ENCODE data around the gene CACNA1A. TPM values are rescaled to one million over a fixed set of nuclear protein-coding genes. Genes with fewer than 3 reads are reported as not detected.
A peak's percentile ranks its signal among the peaks of the same experiment; 100 is the strongest.

Gene CACNA1A
- total RNA-seq, 1 experiment from 2014 or later, result not detected

- Mint-ChIP-seq H3K27ac (ENCODE audit: low read depth, unreplicated experiment) (no peak overlapping the region), H3K27me3 (ENCODE audit: insufficient read depth, unreplicated experiment) (no peaks in the 10 kb centered on the region), H3K4me3 (ENCODE audit: unreplicated experiment) (no peak overlapping the region), H3K4me1 (ENCODE audit: insufficient read depth, unreplicated experiment) (peaks cover 12% of the 10 kb centered on the region), H3K36me3 (ENCODE audit: insufficient read depth, unreplicated experiment) (no peaks in the 10 kb centered on the region), H3K9me3 (ENCODE audit: unreplicated experiment) (no peaks in the 10 kb centered on the region)
- no TSS peak for BruUV-seq (replicated peaks)
- ChIA-PET POLR2A (interaction anchor here (0.6 kb wide), 1 partner anchor 1776 kb away, joined by 4 read pairs; no protein-coding TSS in a partner anchor), CTCF (no interaction called here)
- intact Hi-C loops (cut with micrococcal nuclease), result no loop called here
- no peak for TF ChIP-seq CTCF (IDR thresholded peaks at IDR 0.05; ENCODE audit: unreplicated experiment)
- no peak for DNase-seq (ENCODE audit: unreplicated experiment)
These were observed 106.0 kb downstream of the CACNA1A start for GRCh38 chr19:13400296-13400695.

- Mint-ChIP-seq H3K4me1 (ENCODE audit: insufficient read depth, unreplicated experiment) (peaks cover 12% of the 10 kb centered on the region), H3K4me3 (ENCODE audit: unreplicated experiment) (no peak overlapping the region), H3K36me3 (ENCODE audit: insufficient read depth, unreplicated experiment) (no peaks in the 10 kb centered on the region), H3K27me3 (ENCODE audit: insufficient read depth, unreplicated experiment) (no peaks in the 10 kb centered on the region), H3K27ac (ENCODE audit: low read depth, unreplicated experiment) (peak overlapping the region; percentile 11), H3K9me3 (ENCODE audit: unreplicated experiment) (no peaks in the 10 kb centered on the region)
- ChIA-PET CTCF (no interaction called here), POLR2A (no interaction called here)
- TF ChIP-seq CTCF (IDR thresholded peaks at IDR 0.05; ENCODE audit: unreplicated experiment), result no peak
- no peak for DNase-seq (ENCODE audit: unreplicated experiment)
- BruUV-seq (replicated peaks), result no TSS peak
- intact Hi-C loops (cut with micrococcal nuclease), result no loop called here
These were observed 106.5 kb downstream of the CACNA1A start for GRCh38 chr19:13399746-13400145.

- no peaks in the 10 kb centered on the region for H3K9me3 Mint-ChIP-seq (ENCODE audit: unreplicated experiment)
- ChIA-PET CTCF (interaction anchor here (0.5 to 1.2 kb wide), 5 partner anchors 30 to 439 kb away, joined by 3 to 6 read pairs (median 3); no protein-coding TSS in a partner anchor), POLR2A (interaction anchor here (1.2 to 1.5 kb wide), 2 partner anchors 9 to 12 kb away, joined by 3 to 4 read pairs; no protein-coding TSS in a partner anchor)
- no TSS peak for BruUV-seq (replicated peaks)
- peak; percentile 92 for DNase-seq (ENCODE audit: unreplicated experiment)
- no peaks in the 10 kb centered on the region for H3K27me3 Mint-ChIP-seq (ENCODE audit: insufficient read depth, unreplicated experiment)
- intact Hi-C loops (cut with micrococcal nuclease), result no loop called here
- peak overlapping the region; percentile 11 for H3K27ac Mint-ChIP-seq (ENCODE audit: low read depth, unreplicated experiment)
- no peak for TF ChIP-seq CTCF (IDR thresholded peaks at IDR 0.05; ENCODE audit: unreplicated experiment)
- H3K36me3 Mint-ChIP-seq (ENCODE audit: insufficient read depth, unreplicated experiment), result no peaks in the 10 kb centered on the region
- H3K4me1 Mint-ChIP-seq (ENCODE audit: insufficient read depth, unreplicated experiment), result peaks cover 12% of the 10 kb centered on the region
- H3K4me3 Mint-ChIP-seq (ENCODE audit: unreplicated experiment), result peak overlapping the region; percentile 1
These were observed 107.2 kb downstream of the CACNA1A start for GRCh38 chr19:13398780-13399726.

GRCh38 chr19:13398182-13398581, 108.1 kb downstream of the CACNA1A start:
- H3K4me3 Mint-ChIP-seq (ENCODE audit: unreplicated experiment), result no peak overlapping the region
- no peaks in the 10 kb centered on the region for H3K9me3 Mint-ChIP-seq (ENCODE audit: unreplicated experiment)
- TF ChIP-seq CTCF (IDR thresholded peaks at IDR 0.05; ENCODE audit: unreplicated experiment), result no peak
- peaks cover 4% of the 10 kb centered on the region for H3K27me3 Mint-ChIP-seq (ENCODE audit: insufficient read depth, unreplicated experiment)
- CTCF ChIA-PET, result interaction anchor here (0.5 to 1.2 kb wide), 7 partner anchors 31 to 1129 kb away, joined by 3 to 6 read pairs (median 4); no protein-coding TSS in a partner anchor
- intact Hi-C loops (cut with micrococcal nuclease), result no loop called here
- DNase-seq (ENCODE audit: unreplicated experiment), result no peak
- BruUV-seq (replicated peaks), result no TSS peak
- no peaks in the 10 kb centered on the region for H3K36me3 Mint-ChIP-seq (ENCODE audit: insufficient read depth, unreplicated experiment)
- POLR2A ChIA-PET, result interaction anchor here (1.2 to 1.5 kb wide), 2 partner anchors 10 to 11 kb away, joined by 3 to 4 read pairs; no protein-coding TSS in a partner anchor
- peaks cover 12% of the 10 kb centered on the region for H3K4me1 Mint-ChIP-seq (ENCODE audit: insufficient read depth, unreplicated experiment)
- no peak overlapping the region for H3K27ac Mint-ChIP-seq (ENCODE audit: low read depth, unreplicated experiment)

Data from MCF 10A (cell line).